ENCODE results near the gene CREB3L1.

The CREB3L1 gene

GRCh38 chr11:46338636-46338987, 61.1 kb downstream of the CREB3L1 start:
- Histone ChIP-seq H4K20me1 (ENCODE audit: insufficient read depth, low read length, poor library complexity, severe bottlenecking) (no peaks in the 10 kb centered on the region), H3K4me1 (ENCODE audit: insufficient read depth, low read length, poor library complexity, severe bottlenecking) (peaks cover 57% of the 10 kb centered on the region), H3K9ac (ENCODE audit: low read depth, low read length, poor library complexity, severe bottlenecking) (peak overlapping the region; percentile 5), H3K4me2 (ENCODE audit: low read depth, low read length, poor library complexity, severe bottlenecking) (no peak overlapping the region), H3F3A (ENCODE audit: low read depth) (peaks cover 14% of the 10 kb centered on the region; the same call in 1 of the 2 replicates), H3K9me2 (replicated peaks; ENCODE audit: low read depth, low read length) (no peaks in the 10 kb centered on the region), H2AFZ (ENCODE audit: low read length) (no peak overlapping the region), H3K79me2 (ENCODE audit: insufficient read depth, low read length) (no peaks in the 10 kb centered on the region), H3K27me3 (ENCODE audit: insufficient read depth, low read length, poor library complexity, severe bottlenecking) (peaks cover 2% of the 10 kb centered on the region), H3K36me3 (ENCODE audit: insufficient read depth, low read length) (no peaks in the 10 kb centered on the region), H3K4me3 (ENCODE audit: low read length, poor library complexity, severe bottlenecking) (no peak overlapping the region), H3K9me3 (ENCODE audit: insufficient read depth, low read depth, low read length) (no peaks in the 10 kb centered on the region)
- TF ChIP-seq CTCF (conservative IDR thresholded peaks at IDR 0.05; ENCODE audit: low read length) (no peak), EZH2phosphoT487 (IDR thresholded peaks at IDR 0.05; ENCODE audit: borderline replicate concordance) (no peak)

- no peak overlapping the region for H2AFZ ChIP-seq (ENCODE audit: low read length)
- H3K9ac ChIP-seq (ENCODE audit: low read depth, low read length, poor library complexity, severe bottlenecking): peak overlapping the region; percentile 5
- no peak overlapping the region for H3K4me3 ChIP-seq (ENCODE audit: low read length, poor library complexity, severe bottlenecking)
- H3K9me2 ChIP-seq (replicated peaks; ENCODE audit: low read depth, low read length): no peaks in the 10 kb centered on the region
- TF ChIP-seq EZH2phosphoT487 (IDR thresholded peaks at IDR 0.05; ENCODE audit: borderline replicate concordance): no peak
- TF ChIP-seq CTCF (conservative IDR thresholded peaks at IDR 0.05; ENCODE audit: low read length): no peak
- no peak overlapping the region for H3K4me2 ChIP-seq (ENCODE audit: low read depth, low read length, poor library complexity, severe bottlenecking)
- H3F3A ChIP-seq (ENCODE audit: low read depth): peaks cover 14% of the 10 kb centered on the region; the same call in 1 of the 2 replicates
- H4K20me1 ChIP-seq (ENCODE audit: insufficient read depth, low read length, poor library complexity, severe bottlenecking): no peaks in the 10 kb centered on the region
- H3K27me3 ChIP-seq (ENCODE audit: insufficient read depth, low read length, poor library complexity, severe bottlenecking): no peaks in the 10 kb centered on the region
- H3K4me1 ChIP-seq (ENCODE audit: insufficient read depth, low read length, poor library complexity, severe bottlenecking): peaks cover 57% of the 10 kb centered on the region
- H3K9me3 ChIP-seq (ENCODE audit: insufficient read depth, low read depth, low read length): no peaks in the 10 kb centered on the region
- H3K36me3 ChIP-seq (ENCODE audit: insufficient read depth, low read length): no peaks in the 10 kb centered on the region
- no peaks in the 10 kb centered on the region for H3K79me2 ChIP-seq (ENCODE audit: insufficient read depth, low read length)
These were observed 61.7 kb downstream of the CREB3L1 start for GRCh38 chr11:46338988-46339666.

- Histone ChIP-seq H3K9me3 (ENCODE audit: insufficient read depth, low read depth, low read length) (no peaks in the 10 kb centered on the region), H4K20me1 (ENCODE audit: insufficient read depth, low read length, poor library complexity, severe bottlenecking) (no peaks in the 10 kb centered on the region), H3K27me3 (ENCODE audit: insufficient read depth, low read length, poor library complexity, severe bottlenecking) (no peaks in the 10 kb centered on the region), H3K4me3 (ENCODE audit: low read length, poor library complexity, severe bottlenecking) (no peak overlapping the region), H3K9me2 (replicated peaks; ENCODE audit: low read depth, low read length) (no peaks in the 10 kb centered on the region), H3K9ac (ENCODE audit: low read depth, low read length, poor library complexity, severe bottlenecking) (peak overlapping the region; percentile 81), H3K4me2 (ENCODE audit: low read depth, low read length, poor library complexity, severe bottlenecking) (no peak overlapping the region), H3K79me2 (ENCODE audit: insufficient read depth, low read length) (no peaks in the 10 kb centered on the region), H3K36me3 (ENCODE audit: insufficient read depth, low read length) (no peaks in the 10 kb centered on the region), H3K4me1 (ENCODE audit: insufficient read depth, low read length, poor library complexity, severe bottlenecking) (peaks cover 61% of the 10 kb centered on the region), H3F3A (ENCODE audit: low read depth) (peaks cover 14% of the 10 kb centered on the region; the same call in 1 of the 2 replicates), H2AFZ (ENCODE audit: low read length) (no peak overlapping the region)
- TF ChIP-seq EZH2phosphoT487 (IDR thresholded peaks at IDR 0.05; ENCODE audit: borderline replicate concordance) (no peak), CTCF (conservative IDR thresholded peaks at IDR 0.05; ENCODE audit: low read length) (no peak)
These were observed 62.4 kb downstream of the CREB3L1 start for GRCh38 chr11:46339816-46340215.

All from Loucy (cell line).